H1 (cell line): ENCODE data around the gene CDCA4. TPM values are rescaled to one million over a fixed set of nuclear protein-coding genes. Genes with fewer than 3 reads are reported as not detected.

Experiments
- ASH2L ChIP-seq: fragments of 200-600, 300-600 bp; sonication (generic); IDR thresholded peaks from one replicate; pipeline ENCODE4 v1.7.1; 2017; ENCODE audit warnings: low read length
- CEBPB ChIP-seq: IDR thresholded peaks from 2 replicates; pipeline ENCODE4 v1.6.1; 2012; ENCODE audit warnings: low read depth, low read length
- CHD7 ChIP-seq: fragments of 300-600 bp; sonication (generic); IDR thresholded peaks from 2 replicates; pipeline ENCODE4 v1.7.1; 2012; ENCODE audit warnings: low read length, moderate library complexity, mild to moderate bottlenecking, inconsistent platforms; ENCODE audit not compliant: insufficient replicate concordance
- FOSL1 ChIP-seq: IDR thresholded peaks from 2 replicates; pipeline ENCODE4 v1.6.1; 2011; ENCODE audit warnings: mild to moderate bottlenecking, low read depth, low read length, moderate library complexity; ENCODE audit not compliant: insufficient read depth
- JUND ChIP-seq: IDR thresholded peaks from 2 replicates; pipeline ENCODE4 v1.6.1; 2011; ENCODE audit warnings: mild to moderate bottlenecking, improper control_type of control experiment, low read length
- KDM1A ChIP-seq: fragments of 200-600, 300-600 bp; sonication (generic); IDR thresholded peaks from 2 replicates; pipeline ENCODE4 v1.7.1; 2016; ENCODE audit warnings: mild to moderate bottlenecking, low read length, borderline replicate concordance
- KDM4A ChIP-seq: IDR thresholded peaks from one replicate; pipeline ENCODE4 v1.7.1; 2012; ENCODE audit warnings: low read depth, mild to moderate bottlenecking, moderate library complexity, low read length, inconsistent platforms; ENCODE audit not compliant: severe bottlenecking
- NANOG ChIP-seq: IDR thresholded peaks from 2 replicates; pipeline ENCODE4 v1.6.1; 2011; ENCODE audit warnings: low read length, low read depth, mild to moderate bottlenecking, inconsistent platforms; ENCODE audit not compliant: insufficient read depth, poor library complexity, severe bottlenecking
- POLR2AphosphoS5 ChIP-seq: IDR thresholded peaks from 2 replicates; pipeline ENCODE4 v1.6.1; 2011; ENCODE audit warnings: low read depth, low read length
- TAF1 ChIP-seq: IDR thresholded peaks from 2 replicates; pipeline ENCODE4 v1.6.1; 2011; ENCODE audit warnings: mild to moderate bottlenecking, low read depth, low read length
- polyA plus RNA-seq, 7 experiments: library from polyadenylated mRNA; depleted of rRNA in 3 of 7; stranded (reverse) in 5 of 7; unstranded in 2 of 7; fragments of >200 nt in 5 of 7; fragments of 200-250 nt in 2 of 7; gene quantifications; 1 replicate in 5 of 7; 2 replicates in 1 of 7; 4 replicates in 1 of 7; pipeline versions ENCODE4 v1.2.1 to v1.2.3, GENCODE V29; 2011 to 2013; ENCODE audit warnings: missing spikeins in 2 of 7, mixed read lengths in 2 of 7
- total RNA-seq: library from RNA; stranded (reverse); fragmentation: NEBNext Ultra II Directional; extraction: Animal tissue kit (Norgen Biotek cat#: 25700); gene quantifications from 2 replicates; pipeline ENCODE4 v1.2.1, GENCODE V29; 2021
- TF ChIP-seq, protein P1 (sequence below): IDR thresholded peaks from 2 replicates; pipeline ENCODE4 v1.6.1; 2012; ENCODE audit warnings: inconsistent platforms

The CDCA4 gene
- total and polyA plus RNA-seq, 2 of the 8 experiments (the other 6 are each of a cell fraction or from before 2014, with no cell fraction given) = 49.9 to 62.4 TPM

DNA sequence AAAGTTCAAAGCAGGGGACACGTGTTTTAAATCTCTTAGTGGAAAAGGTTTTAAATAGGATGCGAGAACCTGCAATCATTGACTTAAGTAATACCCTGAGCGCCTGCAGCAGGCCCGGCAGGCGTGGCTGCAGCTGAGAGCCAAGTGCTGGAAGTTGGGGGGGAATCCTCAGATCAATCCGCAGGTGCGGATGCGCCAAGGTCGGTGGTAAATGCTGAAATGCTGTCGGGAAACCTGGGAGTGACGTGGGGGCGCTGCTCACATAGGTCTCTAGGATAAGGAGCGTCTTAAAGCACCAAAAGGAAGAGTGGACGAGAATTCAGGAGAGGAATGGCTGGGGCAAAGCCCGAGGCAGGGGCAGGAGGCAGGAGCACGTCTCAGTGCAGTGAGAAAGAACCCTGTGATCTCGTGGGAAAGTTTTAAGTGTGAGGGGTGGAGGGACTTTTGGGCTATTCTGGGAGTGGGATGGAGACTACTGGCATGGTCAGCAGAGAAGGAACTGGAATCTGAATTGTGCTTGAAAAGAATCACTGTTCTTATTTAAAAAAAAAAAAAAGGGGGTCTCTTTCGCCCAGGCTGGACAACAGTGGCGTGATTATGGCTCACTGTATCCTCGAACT is 883 bp upstream of the CDCA4 start (continued):
- TF ChIP-seq FOSL1 (no peak), JUND (no peak), NANOG (no peak), KDM1A (no peak), ASH2L (peak; percentile 37), POLR2AphosphoS5 (no peak; the same call in 1 of the 2 replicates), KDM4A (peak; percentile 39), CEBPB (no peak), TAF1 (peak; percentile 70), CHD7 (no peak)
- TF ChIP-seq, protein P1, sequence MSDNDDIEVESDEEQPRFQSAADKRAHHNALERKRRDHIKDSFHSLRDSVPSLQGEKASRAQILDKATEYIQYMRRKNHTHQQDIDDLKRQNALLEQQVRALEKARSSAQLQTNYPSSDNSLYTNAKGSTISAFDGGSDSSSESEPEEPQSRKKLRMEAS = no peak
